Endodermal cell (in vitro differentiated cells): Measurements from ENCODE around the gene GABRB1. TPM values are rescaled to one million over a fixed set of nuclear protein-coding genes. Genes with fewer than 3 reads are reported as not detected.
A peak's percentile ranks its signal among the peaks of the same experiment; 100 is the strongest.

Source experiments
- DNase-seq: peaks from one replicate; pipeline ENCODE4 v3.0.0-alpha.2; 2017
- H3K27ac ChIP-seq: 2 replicates; pipeline ENCODE4 v1.5.1; 2013; ENCODE audit warnings: mild to moderate bottlenecking, low read depth, low read length, moderate library complexity
- H3K27me3 ChIP-seq: 2 replicates; pipeline ENCODE4 v1.6.1; 2013; ENCODE audit warnings: mild to moderate bottlenecking, low read length, moderate library complexity; ENCODE audit not compliant: insufficient read depth, control insufficient read depth, poor library complexity, severe bottlenecking
- H3K36me3 ChIP-seq: 2 replicates; pipeline ENCODE4 v1.7.0; 2013; ENCODE audit warnings: mild to moderate bottlenecking, low read length, moderate library complexity; ENCODE audit not compliant: control insufficient read depth, insufficient read depth
- H3K4me1 ChIP-seq: one replicate; pipeline ENCODE4 v1.7.0; 2013; ENCODE audit warnings: low read length; ENCODE audit not compliant: control insufficient read depth, insufficient read depth
- H3K4me3 ChIP-seq: 2 replicates; pipeline ENCODE4 v1.5.1; 2013; ENCODE audit warnings: mild to moderate bottlenecking, low read length, moderate library complexity
- H3K9ac ChIP-seq: 2 replicates; pipeline ENCODE4 v1.6.1; 2013; ENCODE audit warnings: mild to moderate bottlenecking, low read length, moderate library complexity; ENCODE audit not compliant: poor library complexity, severe bottlenecking; ENCODE audit errors: extremely low read depth
- H3K9me3 ChIP-seq: 2 replicates; pipeline ENCODE4 v1.6.1; 2013; ENCODE audit warnings: mild to moderate bottlenecking, low read length, moderate library complexity; ENCODE audit not compliant: control insufficient read depth
- H3K27ac Mint-ChIP-seq: 2 replicates; pipeline ENCODE4 v1.8.0; 2020; ENCODE audit warnings: mixed read lengths
- H3K27me3 Mint-ChIP-seq: 2 replicates; pipeline ENCODE4 v1.8.0; 2021; ENCODE audit warnings: mild to moderate bottlenecking, mixed read lengths; ENCODE audit not compliant: insufficient read depth
- H3K36me3 Mint-ChIP-seq: 2 replicates; pipeline ENCODE4 v1.8.0; 2020; ENCODE audit warnings: low read depth, mixed read lengths
- H3K4me1 Mint-ChIP-seq: 2 replicates; pipeline ENCODE4 v1.8.0; 2020; ENCODE audit warnings: mixed read lengths
- H3K4me3 Mint-ChIP-seq: 2 replicates; pipeline ENCODE4 v1.8.0; 2020; ENCODE audit warnings: mild to moderate bottlenecking, moderate library complexity, mixed read lengths
- H3K9me3 Mint-ChIP-seq: 2 replicates; pipeline ENCODE4 v1.8.0; 2020; ENCODE audit warnings: mild to moderate bottlenecking, mixed read lengths
- WGBS, 2 experiments: methylation state at CpG; one replicate each; pipeline versions ENCODE4 v1.1.5 to v1.1.7; 2013; ENCODE audit warnings: missing lambda C conversion rate in 2 of 2, mixed read lengths in 1 of 2; ENCODE audit not compliant: insufficient coverage in 1 of 2, insufficient read length in 1 of 2; 5-methylcytosine and 5-hydroxymethylcytosine counted together
- long read RNA-seq, 4 experiments: library from polyadenylated mRNA in 2 of 4; library from RNA in 1 of 4; library from capped mRNA in 1 of 4; stranded (forward) in 3 of 4; unstranded in 1 of 4; transcript quantifications; one replicate each; pipeline ENCODE4 v2.0.0, GENCODE V29; 2020 to 2021; ENCODE audit warnings: inconsistent platforms in 1 of 4
- polyA plus RNA-seq, 2 experiments: library from polyadenylated mRNA; stranded (reverse); fragments of 50-300 nt; gene quantifications; one replicate each; pipeline ENCODE4 v1.2.3, GENCODE V29; 2013
- total RNA-seq, 2 donors: library from RNA; stranded (reverse); fragmentation: NEBNext Ultra II Directional in 1 of 2; extraction: Animal tissue kit (Norgen Biotek cat#: 25700) in 1 of 2; gene quantifications; 2 replicates in 1 of 2; 3 replicates in 1 of 2; pipeline ENCODE4 v1.2.1, GENCODE V29; 2021
- TF ChIP-seq, protein P1 (sequence below): fragments of 200-600 bp; sonication (generic); conservative IDR thresholded peaks from 2 replicates; pipeline ENCODE4 v1.5.0; 2021; ENCODE audit warnings: antibody characterized with exemption, mild to moderate bottlenecking

The GABRB1 gene
- total RNA-seq = not detected
- polyA plus RNA-seq (2013, experiment 1 of 2) = not detected
- polyA plus RNA-seq (2013, experiment 2 of 2) = not detected
- long read RNA-seq, experiment 1 = 0 reads
- long read RNA-seq, experiment 2 = 0 reads
- long read RNA-seq, experiment 3 = 0 reads
- long read RNA-seq, experiment 4 = 0 reads

DNA sequence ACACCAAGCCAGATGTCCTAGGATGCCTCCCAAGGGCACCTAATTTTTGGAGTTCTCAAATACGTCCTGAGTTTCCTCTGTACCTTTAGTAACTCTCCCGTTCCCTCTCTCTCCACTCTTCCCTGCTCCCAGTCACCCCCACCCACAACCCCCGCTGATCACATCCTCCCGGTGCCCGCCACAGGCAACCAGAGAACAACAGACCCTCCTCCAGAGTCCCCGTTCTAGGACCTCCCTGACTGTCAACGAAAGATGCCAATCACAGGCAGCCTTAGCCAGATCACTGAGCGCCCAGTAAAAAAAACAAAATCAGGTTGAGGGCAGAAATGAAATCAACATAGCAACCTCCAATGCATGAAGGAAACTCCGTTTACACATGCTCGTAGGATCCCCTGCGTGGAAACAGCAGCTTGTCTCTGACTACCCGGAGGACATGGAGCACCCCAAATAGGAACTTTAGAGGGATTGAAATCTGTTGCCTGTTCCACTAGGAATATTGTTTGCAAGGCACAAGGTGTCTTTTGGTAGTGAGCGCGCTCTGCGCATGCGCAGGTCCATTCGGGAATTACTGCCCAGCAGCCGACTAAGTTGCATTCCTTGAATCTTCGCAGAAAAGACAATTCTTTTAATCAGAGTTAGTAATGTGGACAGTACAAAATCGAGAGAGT is at the start of gene GABRB1:
TSS of gene GABRB1 (plus strand) at position 557 of the 668 bp plus-strand sequence.
- H3K4me3 Mint-ChIP-seq = peak within 1 kb of the TSS; percentile 68
- peak; percentile 91 for DNase-seq
- Histone ChIP-seq H3K4me1 (peaks cover 3% of the 10 kb centered on the region), H3K36me3 (no peaks in the 10 kb centered on the region), H3K27me3 (peaks cover 31% of the 10 kb centered on the region), H3K9me3 (no peaks in the 10 kb centered on the region), H3K27ac (no peak within 1 kb of the TSS), H3K4me3 (peak within 1 kb of the TSS; percentile 88), H3K9ac (no peak within 1 kb of the TSS)
- WGBS, 2 experiments = 1 to 3% methylated on average over 14 to 20 of the region's 20 CpGs
- H3K36me3 Mint-ChIP-seq = no peaks in the 10 kb centered on the region
- no peaks in the 10 kb centered on the region for H3K9me3 Mint-ChIP-seq
- peaks cover 13% of the 10 kb centered on the region for H3K27me3 Mint-ChIP-seq
- H3K27ac Mint-ChIP-seq = peak within 1 kb of the TSS; percentile 18
- TF ChIP-seq, protein P1, sequence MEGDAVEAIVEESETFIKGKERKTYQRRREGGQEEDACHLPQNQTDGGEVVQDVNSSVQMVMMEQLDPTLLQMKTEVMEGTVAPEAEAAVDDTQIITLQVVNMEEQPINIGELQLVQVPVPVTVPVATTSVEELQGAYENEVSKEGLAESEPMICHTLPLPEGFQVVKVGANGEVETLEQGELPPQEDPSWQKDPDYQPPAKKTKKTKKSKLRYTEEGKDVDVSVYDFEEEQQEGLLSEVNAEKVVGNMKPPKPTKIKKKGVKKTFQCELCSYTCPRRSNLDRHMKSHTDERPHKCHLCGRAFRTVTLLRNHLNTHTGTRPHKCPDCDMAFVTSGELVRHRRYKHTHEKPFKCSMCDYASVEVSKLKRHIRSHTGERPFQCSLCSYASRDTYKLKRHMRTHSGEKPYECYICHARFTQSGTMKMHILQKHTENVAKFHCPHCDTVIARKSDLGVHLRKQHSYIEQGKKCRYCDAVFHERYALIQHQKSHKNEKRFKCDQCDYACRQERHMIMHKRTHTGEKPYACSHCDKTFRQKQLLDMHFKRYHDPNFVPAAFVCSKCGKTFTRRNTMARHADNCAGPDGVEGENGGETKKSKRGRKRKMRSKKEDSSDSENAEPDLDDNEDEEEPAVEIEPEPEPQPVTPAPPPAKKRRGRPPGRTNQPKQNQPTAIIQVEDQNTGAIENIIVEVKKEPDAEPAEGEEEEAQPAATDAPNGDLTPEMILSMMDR = no peak
- peaks cover 8% of the 10 kb centered on the region for H3K4me1 Mint-ChIP-seq

- no peak overlapping the region for H3K9ac ChIP-seq
- Mint-ChIP-seq H3K36me3 (no peaks in the 10 kb centered on the region), H3K4me3 (no peak overlapping the region), H3K4me1 (peaks cover 10% of the 10 kb centered on the region), H3K9me3 (no peaks in the 10 kb centered on the region), H3K27me3 (no peaks in the 10 kb centered on the region), H3K27ac (no peak overlapping the region)
- no peaks in the 10 kb centered on the region for H3K27me3 ChIP-seq
- H3K27ac ChIP-seq = no peak overlapping the region
- H3K9me3 ChIP-seq = no peaks in the 10 kb centered on the region
- WGBS, 2 experiments = no CpG with 5 or more reads among the region's 1 CpG
- no peak overlapping the region for H3K4me3 ChIP-seq
- TF ChIP-seq, protein P1 = no peak
- peaks cover 10% of the 10 kb centered on the region for H3K4me1 ChIP-seq
- DNase-seq = no peak
- no peaks in the 10 kb centered on the region for H3K36me3 ChIP-seq
Measured at GRCh38 chr4:46984781-46985180, 46.6 kb upstream of the GABRB1 start.

DNA sequence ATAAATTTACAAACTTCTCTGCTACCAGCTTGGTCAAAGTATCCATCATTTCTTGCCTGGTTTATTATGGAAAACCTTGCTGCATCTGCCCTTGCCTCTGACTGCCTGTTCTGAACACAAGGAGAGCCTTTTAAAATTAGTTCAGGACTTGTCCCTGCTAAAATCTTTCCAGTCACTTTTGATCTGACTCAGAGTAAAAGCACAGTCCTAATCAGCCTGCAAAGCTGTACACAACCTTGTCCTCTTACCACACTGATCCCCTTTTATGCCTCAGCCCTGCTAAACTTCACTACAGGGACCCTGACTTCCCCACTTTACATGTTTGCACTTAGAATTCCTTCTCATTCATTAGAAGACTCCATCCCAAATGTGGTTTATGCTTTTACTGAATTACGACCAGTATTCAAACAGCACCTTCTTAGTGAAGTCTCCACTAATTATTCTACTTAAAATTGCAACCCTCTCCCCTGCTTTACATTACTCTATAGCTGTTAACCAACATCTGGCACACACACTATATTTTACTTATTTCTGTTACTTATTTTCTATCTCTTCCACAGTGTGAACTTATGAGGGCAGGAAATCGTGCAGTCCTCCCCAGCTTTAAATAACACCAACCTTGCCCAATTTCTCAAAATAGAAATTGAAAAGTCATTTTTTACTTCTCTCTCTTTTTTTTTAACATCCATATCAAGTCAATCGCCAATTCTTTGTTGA is 44.3 kb upstream of the GABRB1 start:
- no peak overlapping the region for H3K27ac ChIP-seq
- WGBS, 2 experiments = 87% methylated on average over 3 of the region's 3 CpGs
- peaks cover under 1% of the 10 kb centered on the region for H3K4me1 ChIP-seq
- H3K9me3 ChIP-seq = no peaks in the 10 kb centered on the region
- H3K9ac ChIP-seq = no peak overlapping the region
- H3K4me1 Mint-ChIP-seq = peaks cover 4% of the 10 kb centered on the region
- TF ChIP-seq, protein P1 = no peak
- H3K4me3 ChIP-seq = no peak overlapping the region
- peaks cover 12% of the 10 kb centered on the region for H3K27me3 Mint-ChIP-seq
- H3K27ac Mint-ChIP-seq = no peak overlapping the region
- H3K36me3 ChIP-seq = no peaks in the 10 kb centered on the region
- peaks cover 11% of the 10 kb centered on the region for H3K27me3 ChIP-seq
- H3K4me3 Mint-ChIP-seq = no peak overlapping the region
- no peak for DNase-seq
- H3K9me3 Mint-ChIP-seq = no peaks in the 10 kb centered on the region
- no peaks in the 10 kb centered on the region for H3K36me3 Mint-ChIP-seq
